Raji (cell line): ENCODE measurements around the gene MED8.

Source experiments
- POLR2A ChIP-seq: IDR thresholded peaks from 2 replicates; pipeline ENCODE4 v1.6.1; 2011; ENCODE audit warnings: low read depth, low read length, control low read depth; ENCODE audit not compliant: insufficient read depth

MED8 gene

GRCh38 chr1:43373066-43373940 is 16.3 kb downstream of the MED8 start:
- TF ChIP-seq POLR2A = no peak

GRCh38 chr1:43372172-43372571 is 17.4 kb downstream of the MED8 start:
- no peak for TF ChIP-seq POLR2A

GRCh38 chr1:43370564-43370963 is 19.0 kb downstream of the MED8 start:
- no peak for TF ChIP-seq POLR2A

GRCh38 chr1:43368646-43369020 is 21.0 kb downstream of the MED8 start:
- no peak for TF ChIP-seq POLR2A

GRCh38 chr1:43367904-43368645 is 21.5 kb downstream of the MED8 start, which contains the start of gene ELOVL1:
Gene ELOVL1 (minus strand): TSS chr1:43368011. CDS start chr1:43365609, 2,402 bp downstream.
- peak; percentile 92 for TF ChIP-seq POLR2A

- peak; percentile 41; the same call in 1 of the 2 replicates for TF ChIP-seq POLR2A
Measured at GRCh38 chr1:43367026-43367903, 22.3 kb downstream of the MED8 start.

- peak; percentile 14; the same call in 1 of the 2 replicates for TF ChIP-seq POLR2A
Measured at GRCh38 chr1:43366601-43367025, 23.0 kb downstream of the MED8 start.

GRCh38 chr1:43366179-43366578 is 23.4 kb downstream of the MED8 start:
- no peak for TF ChIP-seq POLR2A

GRCh38 chr1:43365678-43366077 is 23.9 kb downstream of the MED8 start:
- no peak for TF ChIP-seq POLR2A

GRCh38 chr1:43363935-43364525 is 25.6 kb downstream of the MED8 start:
- no peak; the same call in 1 of the 2 replicates for TF ChIP-seq POLR2A

GRCh38 chr1:43363283-43363934 is 26.2 kb downstream of the MED8 start:
- TF ChIP-seq POLR2A = 0 out of 2 replicates have a peak, but pooled peaks have one; percentile 35

GRCh38 chr1:43360616-43361015 is 29.0 kb downstream of the MED8 start:
- no peak for TF ChIP-seq POLR2A

GRCh38 chr1:43359696-43360095 is 29.9 kb downstream of the MED8 start:
- no peak for TF ChIP-seq POLR2A
